Parathyroid adenoma (tissue), 2 donors: ENCODE data around the gene MALRD1.

Experiments
- H2AFZ ChIP-seq: fragments of 300-600 bp; sonication (generic); one replicate; pipeline ENCODE4 v1.7.0; 2017; ENCODE audit warnings: antibody characterized with exemption, mild to moderate bottlenecking
- H3K27ac ChIP-seq: fragments of 300-600 bp; sonication (generic); one replicate; pipeline ENCODE4 v1.7.0; 2017
- H3K27me3 ChIP-seq: fragments of 300-600 bp; sonication (generic); one replicate; pipeline ENCODE4 v1.7.0; 2017; ENCODE audit warnings: low read length; ENCODE audit not compliant: control insufficient read depth, insufficient read depth
- H3K36me3 ChIP-seq: fragments of 300-600 bp; sonication (generic); one replicate; pipeline ENCODE4 v1.7.0; 2017; ENCODE audit warnings: low read length; ENCODE audit not compliant: control insufficient read depth, insufficient read depth
- H3K4me1 ChIP-seq: fragments of 300-600 bp; sonication (generic); one replicate; pipeline ENCODE4 v1.7.0; 2017; ENCODE audit warnings: control low read depth
- H3K4me2 ChIP-seq: fragments of 300-600 bp; sonication (generic); one replicate; pipeline ENCODE4 v1.7.0; 2017; ENCODE audit warnings: low read length
- H3K4me3 ChIP-seq: fragments of 300-600 bp; sonication (generic); one replicate; pipeline ENCODE4 v1.7.0; 2017; ENCODE audit warnings: low read depth, low read length
- H3K79me2 ChIP-seq: fragments of 300-600 bp; sonication (generic); one replicate; pipeline ENCODE4 v1.7.0; 2017; ENCODE audit warnings: control low read depth
- H3K9ac ChIP-seq: fragments of 300-600 bp; sonication (generic); one replicate; pipeline ENCODE4 v1.7.0; 2017; ENCODE audit warnings: mild to moderate bottlenecking
- H3K9me3 ChIP-seq: fragments of 300-600 bp; sonication (generic); one replicate; pipeline ENCODE4 v1.7.0; 2017; ENCODE audit warnings: low read length; ENCODE audit not compliant: control insufficient read depth
- CTCF ChIP-seq: fragments of 300-600 bp; sonication (generic); IDR thresholded peaks from one replicate; pipeline ENCODE4 v1.7.0; 2017; ENCODE audit warnings: antibody characterized with exemption, mild to moderate bottlenecking
- donor health status: primary hyperparathyroidism.

MALRD1 gene

GRCh38 chr10:19638182-19638895 is 589.7 kb downstream of the MALRD1 start:
- Histone ChIP-seq H2AFZ (peak overlapping the region; percentile 44), H3K27me3 (no peaks in the 10 kb centered on the region), H3K36me3 (no peaks in the 10 kb centered on the region), H3K4me1 (no peaks in the 10 kb centered on the region), H3K4me2 (no peak overlapping the region), H3K9ac (no peak overlapping the region), H3K79me2 (no peaks in the 10 kb centered on the region), H3K4me3 (no peak overlapping the region), H3K9me3 (no peaks in the 10 kb centered on the region), H3K27ac (no peak overlapping the region)
- TF ChIP-seq CTCF: no peak

GRCh38 chr10:19638896-19639233 is 590.3 kb downstream of the MALRD1 start:
- H3K4me3 ChIP-seq: no peak overlapping the region
- H3K36me3 ChIP-seq: no peaks in the 10 kb centered on the region
- H3K27me3 ChIP-seq: no peaks in the 10 kb centered on the region
- no peaks in the 10 kb centered on the region for H3K79me2 ChIP-seq
- H3K4me2 ChIP-seq: no peak overlapping the region
- no peak overlapping the region for H3K27ac ChIP-seq
- no peaks in the 10 kb centered on the region for H3K4me1 ChIP-seq
- no peaks in the 10 kb centered on the region for H3K9me3 ChIP-seq
- TF ChIP-seq CTCF: no peak
- H2AFZ ChIP-seq: peak overlapping the region; percentile 44
- H3K9ac ChIP-seq: no peak overlapping the region

GRCh38 chr10:19640566-19641263 is 592.1 kb downstream of the MALRD1 start:
- H3K9me3 ChIP-seq: no peaks in the 10 kb centered on the region
- H2AFZ ChIP-seq: no peak overlapping the region
- H3K4me1 ChIP-seq: no peaks in the 10 kb centered on the region
- no peaks in the 10 kb centered on the region for H3K79me2 ChIP-seq
- H3K27ac ChIP-seq: no peak overlapping the region
- no peak overlapping the region for H3K4me2 ChIP-seq
- no peak overlapping the region for H3K4me3 ChIP-seq
- no peaks in the 10 kb centered on the region for H3K36me3 ChIP-seq
- TF ChIP-seq CTCF: no peak
- H3K9ac ChIP-seq: no peak overlapping the region
- no peaks in the 10 kb centered on the region for H3K27me3 ChIP-seq

GRCh38 chr10:19651549-19651948 is 602.9 kb downstream of the MALRD1 start:
- no peaks in the 10 kb centered on the region for H3K4me1 ChIP-seq
- H3K4me2 ChIP-seq: no peak overlapping the region
- H3K4me3 ChIP-seq: no peak overlapping the region
- no peak for TF ChIP-seq CTCF
- H3K79me2 ChIP-seq: no peaks in the 10 kb centered on the region
- no peaks in the 10 kb centered on the region for H3K27me3 ChIP-seq
- H2AFZ ChIP-seq: no peak overlapping the region
- H3K9ac ChIP-seq: no peak overlapping the region
- H3K36me3 ChIP-seq: no peaks in the 10 kb centered on the region
- H3K27ac ChIP-seq: no peak overlapping the region
- no peaks in the 10 kb centered on the region for H3K9me3 ChIP-seq

- no peak overlapping the region for H3K27ac ChIP-seq
- H3K4me3 ChIP-seq: no peak overlapping the region
- no peak overlapping the region for H2AFZ ChIP-seq
- no peaks in the 10 kb centered on the region for H3K9me3 ChIP-seq
- H3K27me3 ChIP-seq: no peaks in the 10 kb centered on the region
- TF ChIP-seq CTCF: no peak
- no peak overlapping the region for H3K9ac ChIP-seq
- H3K4me2 ChIP-seq: no peak overlapping the region
- H3K79me2 ChIP-seq: no peaks in the 10 kb centered on the region
- no peaks in the 10 kb centered on the region for H3K36me3 ChIP-seq
- H3K4me1 ChIP-seq: no peaks in the 10 kb centered on the region
These were observed 604.1 kb downstream of the MALRD1 start for GRCh38 chr10:19652750-19653149.
